GM12801 (cell line): Measurements from ENCODE around the gene ZNF627.

Experiments
- CTCF ChIP-seq: IDR thresholded peaks from one replicate; pipeline ENCODE4 v1.5.1; 2011; ENCODE audit warnings: control low read depth; ENCODE audit not compliant: insufficient read length; ENCODE audit errors: extremely low read depth

ZNF627 gene

GRCh38 chr19:11586331-11586730 is 11.0 kb upstream of the ZNF627 start:
- no peak for TF ChIP-seq CTCF

GRCh38 chr19:11587302-11587974 is 9.8 kb upstream of the ZNF627 start:
- TF ChIP-seq CTCF: peak; percentile 33

- TF ChIP-seq CTCF: no peak
Observed at GRCh38 chr19:11587975-11588631, 9.2 kb upstream of the ZNF627 start.

GRCh38 chr19:11594084-11594483 is 3.2 kb upstream of the ZNF627 start:
- no peak for TF ChIP-seq CTCF

- TF ChIP-seq CTCF: no peak
Observed at GRCh38 chr19:11596156-11596555, 1.1 kb upstream of the ZNF627 start.

GRCh38 chr19:11598103-11598483 is 810 bp downstream of the ZNF627 start:
- no peak for TF ChIP-seq CTCF

- TF ChIP-seq CTCF: no peak
Observed at GRCh38 chr19:11598746-11599145, 1.5 kb downstream of the ZNF627 start.
